Ishikawa (cell line): ENCODE results near the gene STARD7.

Source experiments
- CEBPB ChIP-seq: IDR thresholded peaks from 2 replicates; pipeline ENCODE4 v1.6.1; 2012
- CREB1 ChIP-seq: IDR thresholded peaks from 2 replicates; pipeline ENCODE4 v1.6.1; 2012; ENCODE audit warnings: low read depth
- EGR1 ChIP-seq: IDR thresholded peaks from 2 replicates; pipeline ENCODE4 v1.6.1; 2012
- EP300 ChIP-seq: IDR thresholded peaks from 2 replicates; pipeline ENCODE4 v1.6.1; 2012; ENCODE audit warnings: borderline replicate concordance
- FOXM1 ChIP-seq: IDR thresholded peaks from 2 replicates; pipeline ENCODE4 v1.6.1; 2012; ENCODE audit warnings: low read depth, borderline replicate concordance
- MAX ChIP-seq: IDR thresholded peaks from 2 replicates; pipeline ENCODE4 v1.6.1; 2012
- RAD21 ChIP-seq: IDR thresholded peaks from 2 replicates; pipeline ENCODE4 v1.6.1; 2012; ENCODE audit warnings: low read depth
- TAF1 ChIP-seq: IDR thresholded peaks from 2 replicates; pipeline ENCODE4 v1.6.1; 2012; ENCODE audit warnings: low read depth, mild to moderate bottlenecking
- TCF12 ChIP-seq: IDR thresholded peaks from 2 replicates; pipeline ENCODE4 v1.6.1; 2012; ENCODE audit warnings: low read depth
- TEAD4 ChIP-seq: IDR thresholded peaks from 2 replicates; pipeline ENCODE4 v1.6.1; 2012
- YY1 ChIP-seq: IDR thresholded peaks from 2 replicates; pipeline ENCODE4 v1.6.1; 2012; ENCODE audit warnings: low read depth
- ZBTB7A ChIP-seq: IDR thresholded peaks from 2 replicates; pipeline ENCODE4 v1.6.1; 2012; ENCODE audit warnings: low read depth
- TF ChIP-seq, protein P1 (sequence below): IDR thresholded peaks from 2 replicates; pipeline ENCODE4 v1.6.1; 2012; ENCODE audit warnings: low read depth, mild to moderate bottlenecking
- TF ChIP-seq, protein P2 (sequence below): IDR thresholded peaks from 2 replicates; pipeline ENCODE4 v1.6.1; 2012

- TF ChIP-seq EGR1, result no peak
- TF ChIP-seq EP300, result no peak
- TF ChIP-seq CEBPB, result no peak
- no peak for TF ChIP-seq CREB1
- no peak for TF ChIP-seq ZBTB7A
- TF ChIP-seq YY1, result no peak
- no peak for TF ChIP-seq MAX
- TF ChIP-seq RAD21, result no peak
- no peak for TF ChIP-seq FOXM1
- no peak for TF ChIP-seq TAF1
- TF ChIP-seq TEAD4, result no peak
- TF ChIP-seq, protein P1, sequence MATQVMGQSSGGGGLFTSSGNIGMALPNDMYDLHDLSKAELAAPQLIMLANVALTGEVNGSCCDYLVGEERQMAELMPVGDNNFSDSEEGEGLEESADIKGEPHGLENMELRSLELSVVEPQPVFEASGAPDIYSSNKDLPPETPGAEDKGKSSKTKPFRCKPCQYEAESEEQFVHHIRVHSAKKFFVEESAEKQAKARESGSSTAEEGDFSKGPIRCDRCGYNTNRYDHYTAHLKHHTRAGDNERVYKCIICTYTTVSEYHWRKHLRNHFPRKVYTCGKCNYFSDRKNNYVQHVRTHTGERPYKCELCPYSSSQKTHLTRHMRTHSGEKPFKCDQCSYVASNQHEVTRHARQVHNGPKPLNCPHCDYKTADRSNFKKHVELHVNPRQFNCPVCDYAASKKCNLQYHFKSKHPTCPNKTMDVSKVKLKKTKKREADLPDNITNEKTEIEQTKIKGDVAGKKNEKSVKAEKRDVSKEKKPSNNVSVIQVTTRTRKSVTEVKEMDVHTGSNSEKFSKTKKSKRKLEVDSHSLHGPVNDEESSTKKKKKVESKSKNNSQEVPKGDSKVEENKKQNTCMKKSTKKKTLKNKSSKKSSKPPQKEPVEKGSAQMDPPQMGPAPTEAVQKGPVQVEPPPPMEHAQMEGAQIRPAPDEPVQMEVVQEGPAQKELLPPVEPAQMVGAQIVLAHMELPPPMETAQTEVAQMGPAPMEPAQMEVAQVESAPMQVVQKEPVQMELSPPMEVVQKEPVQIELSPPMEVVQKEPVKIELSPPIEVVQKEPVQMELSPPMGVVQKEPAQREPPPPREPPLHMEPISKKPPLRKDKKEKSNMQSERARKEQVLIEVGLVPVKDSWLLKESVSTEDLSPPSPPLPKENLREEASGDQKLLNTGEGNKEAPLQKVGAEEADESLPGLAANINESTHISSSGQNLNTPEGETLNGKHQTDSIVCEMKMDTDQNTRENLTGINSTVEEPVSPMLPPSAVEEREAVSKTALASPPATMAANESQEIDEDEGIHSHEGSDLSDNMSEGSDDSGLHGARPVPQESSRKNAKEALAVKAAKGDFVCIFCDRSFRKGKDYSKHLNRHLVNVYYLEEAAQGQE, result no peak
- TF ChIP-seq TCF12, result no peak
- TF ChIP-seq, protein P2, sequence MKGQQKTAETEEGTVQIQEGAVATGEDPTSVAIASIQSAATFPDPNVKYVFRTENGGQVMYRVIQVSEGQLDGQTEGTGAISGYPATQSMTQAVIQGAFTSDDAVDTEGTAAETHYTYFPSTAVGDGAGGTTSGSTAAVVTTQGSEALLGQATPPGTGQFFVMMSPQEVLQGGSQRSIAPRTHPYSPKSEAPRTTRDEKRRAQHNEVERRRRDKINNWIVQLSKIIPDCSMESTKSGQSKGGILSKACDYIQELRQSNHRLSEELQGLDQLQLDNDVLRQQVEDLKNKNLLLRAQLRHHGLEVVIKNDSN, result no peak
Observed at GRCh38 chr2:96153991-96154431, 54.6 kb downstream of the STARD7 start.
